Measurements from ENCODE around the gene KCNF1. TPM values are rescaled to one million over a fixed set of nuclear protein-coding genes. Genes with fewer than 3 reads are reported as not detected.

Gene KCNF1
- polyA plus RNA-seq, 2 donors, result 0.22 to 0.29 TPM

DNA sequence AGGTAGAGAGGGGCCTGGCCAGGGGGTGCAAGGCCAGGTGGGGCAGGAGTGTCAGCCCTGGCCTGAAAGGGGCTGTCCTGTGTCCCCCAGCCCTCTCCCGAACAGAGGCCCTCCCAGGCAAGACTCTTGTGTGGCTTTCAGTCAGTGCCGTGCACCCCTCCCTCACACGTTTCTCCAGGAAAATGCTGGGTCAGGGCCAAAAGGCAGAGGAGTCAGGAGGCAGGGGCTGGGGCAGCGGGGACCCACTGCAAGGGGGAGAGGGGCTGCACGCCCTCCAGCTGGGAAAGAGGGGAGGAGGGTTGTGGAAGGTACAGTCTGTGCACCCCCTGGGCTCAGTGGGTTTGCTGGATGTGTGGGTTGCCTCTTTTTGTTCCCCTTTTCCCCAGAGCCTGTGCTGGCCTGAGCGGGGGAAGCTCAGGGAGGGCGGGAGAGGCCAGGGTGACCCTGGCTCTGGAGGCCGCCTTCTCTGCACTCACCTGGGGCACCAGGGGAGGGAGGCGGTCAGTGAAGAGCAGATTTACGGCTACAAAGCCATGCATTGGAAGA, 4.1 kb downstream of the KCNF1 start:
- peaks cover 0 to 5% of the 10 kb centered on the region in 2 donors for H3K27me3 ChIP-seq (ENCODE audit: control insufficient read depth in 1 of 2, insufficient read depth in 2 of 2, low read length in 2 of 2)
- no peak overlapping the region for H3K4me3 ChIP-seq (ENCODE audit: low read depth in 1 of 2, low read length in 2 of 2)
- H3K4me1 ChIP-seq (ENCODE audit: control insufficient read depth in 2 of 2, insufficient read depth in 2 of 2, low read length in 1 of 2), result no peaks in the 10 kb centered on the region
- no peak overlapping the region for H3K27ac ChIP-seq (ENCODE audit: low read depth in 2 of 2, low read length in 1 of 2)
- 72 to 76% methylated on average over 10 of the region's 10 CpGs for WGBS, 2 donors
- peaks cover 0 to 2% of the 10 kb centered on the region in 2 donors for H3K9me3 ChIP-seq (ENCODE audit: control insufficient read depth in 2 of 2, insufficient read depth in 1 of 2, low read depth in 1 of 2, low read length in 1 of 2)
- no peaks in the 10 kb centered on the region for H3K36me3 ChIP-seq (ENCODE audit: control insufficient read depth in 2 of 2, insufficient read depth in 2 of 2, low read length in 1 of 2)

GRCh38 chr2:10916953-10917352, 5.2 kb downstream of the KCNF1 start:
- H3K4me3 ChIP-seq (ENCODE audit: low read depth in 1 of 2, low read length in 2 of 2), result no peak overlapping the region
- no peaks in the 10 kb centered on the region for H3K4me1 ChIP-seq (ENCODE audit: control insufficient read depth in 2 of 2, insufficient read depth in 2 of 2, low read length in 1 of 2)
- H3K36me3 ChIP-seq (ENCODE audit: control insufficient read depth in 2 of 2, insufficient read depth in 2 of 2, low read length in 1 of 2), result no peaks in the 10 kb centered on the region
- WGBS, 2 donors, result 79 to 81% methylated on average over 6 of the region's 6 CpGs
- H3K9me3 ChIP-seq (ENCODE audit: control insufficient read depth in 2 of 2, insufficient read depth in 1 of 2, low read depth in 1 of 2, low read length in 1 of 2), result peaks cover 0 to 2% of the 10 kb centered on the region in 2 donors
- peaks cover 0 to 5% of the 10 kb centered on the region in 2 donors for H3K27me3 ChIP-seq (ENCODE audit: control insufficient read depth in 1 of 2, insufficient read depth in 2 of 2, low read length in 2 of 2)
- no peak overlapping the region for H3K27ac ChIP-seq (ENCODE audit: low read depth in 2 of 2, low read length in 1 of 2)

DNA sequence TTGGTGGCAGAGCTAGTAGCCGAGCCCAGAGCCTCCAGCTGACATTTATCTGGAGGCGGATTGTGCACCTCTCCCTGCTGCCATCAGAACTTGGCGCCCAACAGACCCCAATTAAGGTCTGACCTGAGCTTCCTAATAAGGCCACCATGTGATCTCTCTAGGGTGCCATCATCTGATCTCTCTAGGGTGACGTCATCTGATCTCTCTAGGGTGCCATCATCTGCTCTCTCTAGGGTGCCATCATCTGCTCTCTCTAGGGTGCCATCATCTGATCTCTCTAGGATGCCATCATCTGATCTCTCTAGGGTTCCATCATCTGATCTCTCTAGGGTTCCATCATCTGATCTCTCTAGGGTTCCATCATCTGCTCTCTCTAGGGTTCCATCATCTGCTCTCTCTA, 6.2 kb downstream of the KCNF1 start:
- H3K27me3 ChIP-seq (ENCODE audit: control insufficient read depth in 1 of 2, insufficient read depth in 2 of 2, low read length in 2 of 2), result no peaks in the 10 kb centered on the region
- no peaks in the 10 kb centered on the region for H3K36me3 ChIP-seq (ENCODE audit: control insufficient read depth in 2 of 2, insufficient read depth in 2 of 2, low read length in 1 of 2)
- peaks cover 0 to 2% of the 10 kb centered on the region in 2 donors for H3K9me3 ChIP-seq (ENCODE audit: control insufficient read depth in 2 of 2, insufficient read depth in 1 of 2, low read depth in 1 of 2, low read length in 1 of 2)
- no peak overlapping the region for H3K27ac ChIP-seq (ENCODE audit: low read depth in 2 of 2, low read length in 1 of 2)
- no peaks in the 10 kb centered on the region for H3K4me1 ChIP-seq (ENCODE audit: control insufficient read depth in 2 of 2, insufficient read depth in 2 of 2, low read length in 1 of 2)
- no peak overlapping the region for H3K4me3 ChIP-seq (ENCODE audit: low read depth in 1 of 2, low read length in 2 of 2)
- WGBS, 2 donors, result 91 to 93% methylated on average over 4 of the region's 4 CpGs

GRCh38 chr2:10918661-10919409, 7.1 kb downstream of the KCNF1 start:
- Histone ChIP-seq H3K4me3 (ENCODE audit: low read depth in 1 of 2, low read length in 2 of 2) (no peak overlapping the region), H3K4me1 (ENCODE audit: control insufficient read depth in 2 of 2, insufficient read depth in 2 of 2, low read length in 1 of 2) (no peaks in the 10 kb centered on the region), H3K9me3 (ENCODE audit: control insufficient read depth in 2 of 2, insufficient read depth in 1 of 2, low read depth in 1 of 2, low read length in 1 of 2) (no peaks in the 10 kb centered on the region), H3K27me3 (ENCODE audit: control insufficient read depth in 1 of 2, insufficient read depth in 2 of 2, low read length in 2 of 2) (no peaks in the 10 kb centered on the region), H3K27ac (ENCODE audit: low read depth in 2 of 2, low read length in 1 of 2) (no peak overlapping the region), H3K36me3 (ENCODE audit: control insufficient read depth in 2 of 2, insufficient read depth in 2 of 2, low read length in 1 of 2) (no peaks in the 10 kb centered on the region)
- 63 to 64% methylated on average over 20 of the region's 20 CpGs for WGBS, 2 donors

GRCh38 chr2:10919410-10919770, 7.7 kb downstream of the KCNF1 start:
- 80% methylated on average over 9 of the region's 9 CpGs for WGBS, 2 donors
- Histone ChIP-seq H3K4me1 (ENCODE audit: control insufficient read depth in 2 of 2, insufficient read depth in 2 of 2, low read length in 1 of 2) (no peaks in the 10 kb centered on the region), H3K27ac (ENCODE audit: low read depth in 2 of 2, low read length in 1 of 2) (no peak overlapping the region), H3K4me3 (ENCODE audit: low read depth in 1 of 2, low read length in 2 of 2) (no peak overlapping the region), H3K36me3 (ENCODE audit: control insufficient read depth in 2 of 2, insufficient read depth in 2 of 2, low read length in 1 of 2) (no peaks in the 10 kb centered on the region), H3K9me3 (ENCODE audit: control insufficient read depth in 2 of 2, insufficient read depth in 1 of 2, low read depth in 1 of 2, low read length in 1 of 2) (no peaks in the 10 kb centered on the region), H3K27me3 (ENCODE audit: control insufficient read depth in 1 of 2, insufficient read depth in 2 of 2, low read length in 2 of 2) (no peaks in the 10 kb centered on the region)

- H3K27ac ChIP-seq (ENCODE audit: low read depth in 2 of 2, low read length in 1 of 2), result no peak overlapping the region
- H3K4me1 ChIP-seq (ENCODE audit: control insufficient read depth in 2 of 2, insufficient read depth in 2 of 2, low read length in 1 of 2), result no peaks in the 10 kb centered on the region
- H3K36me3 ChIP-seq (ENCODE audit: control insufficient read depth in 2 of 2, insufficient read depth in 2 of 2, low read length in 1 of 2), result no peaks in the 10 kb centered on the region
- no peak overlapping the region for H3K4me3 ChIP-seq (ENCODE audit: low read depth in 1 of 2, low read length in 2 of 2)
- WGBS, 2 donors, result 71 to 72% methylated on average over 20 of the region's 20 CpGs
- no peaks in the 10 kb centered on the region for H3K27me3 ChIP-seq (ENCODE audit: control insufficient read depth in 1 of 2, insufficient read depth in 2 of 2, low read length in 2 of 2)
- no peaks in the 10 kb centered on the region for H3K9me3 ChIP-seq (ENCODE audit: control insufficient read depth in 2 of 2, insufficient read depth in 1 of 2, low read depth in 1 of 2, low read length in 1 of 2)
These were observed 8.3 kb downstream of the KCNF1 start for GRCh38 chr2:10919771-10920621.

DNA sequence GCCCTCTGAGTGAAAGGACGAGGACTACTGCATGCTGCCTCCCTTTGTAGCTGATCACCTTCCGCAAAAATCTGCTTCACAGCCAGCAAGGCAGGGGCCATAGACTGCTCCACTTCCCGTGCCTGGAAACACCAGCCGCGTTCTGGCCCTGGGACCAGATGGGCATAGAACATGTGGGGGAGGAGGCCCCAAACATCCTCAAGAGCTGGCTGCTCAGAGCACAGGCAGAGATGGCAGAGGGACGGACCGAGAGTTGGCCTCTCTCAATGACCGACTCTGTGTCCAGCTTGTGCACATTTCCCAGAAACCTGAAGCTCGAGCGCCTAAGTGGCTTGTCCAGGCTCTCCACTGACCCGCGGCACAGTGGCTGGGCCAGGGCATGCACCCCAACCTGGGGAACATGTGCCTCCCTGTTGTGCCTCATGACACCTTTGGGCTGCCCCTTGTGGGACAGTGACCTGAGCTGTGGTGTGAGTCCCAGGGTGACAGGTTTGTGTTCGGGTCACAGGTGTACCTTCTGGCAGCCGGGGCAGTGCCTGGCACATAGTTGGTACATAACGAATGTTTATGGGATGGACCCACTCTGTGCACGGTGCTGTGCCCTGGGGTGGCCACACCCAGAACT, 9.1 kb downstream of the KCNF1 start:
- 82 to 83% methylated on average over 16 of the region's 16 CpGs for WGBS, 2 donors
- H3K4me1 ChIP-seq (ENCODE audit: control insufficient read depth in 2 of 2, insufficient read depth in 2 of 2, low read length in 1 of 2), result no peaks in the 10 kb centered on the region
- H3K4me3 ChIP-seq (ENCODE audit: low read depth in 1 of 2, low read length in 2 of 2), result no peak overlapping the region
- H3K27me3 ChIP-seq (ENCODE audit: control insufficient read depth in 1 of 2, insufficient read depth in 2 of 2, low read length in 2 of 2), result no peaks in the 10 kb centered on the region
- H3K36me3 ChIP-seq (ENCODE audit: control insufficient read depth in 2 of 2, insufficient read depth in 2 of 2, low read length in 1 of 2), result no peaks in the 10 kb centered on the region
- H3K9me3 ChIP-seq (ENCODE audit: control insufficient read depth in 2 of 2, insufficient read depth in 1 of 2, low read depth in 1 of 2, low read length in 1 of 2), result no peaks in the 10 kb centered on the region
- no peak overlapping the region for H3K27ac ChIP-seq (ENCODE audit: low read depth in 2 of 2, low read length in 1 of 2)

- H3K4me1 ChIP-seq (ENCODE audit: control insufficient read depth in 2 of 2, insufficient read depth in 2 of 2, low read length in 1 of 2), result no peaks in the 10 kb centered on the region
- WGBS, 2 donors, result 74 to 77% methylated on average over 6 of the region's 6 CpGs
- H3K27me3 ChIP-seq (ENCODE audit: control insufficient read depth in 1 of 2, insufficient read depth in 2 of 2, low read length in 2 of 2), result no peaks in the 10 kb centered on the region
- H3K4me3 ChIP-seq (ENCODE audit: low read depth in 1 of 2, low read length in 2 of 2), result no peak overlapping the region
- no peaks in the 10 kb centered on the region for H3K36me3 ChIP-seq (ENCODE audit: control insufficient read depth in 2 of 2, insufficient read depth in 2 of 2, low read length in 1 of 2)
- H3K27ac ChIP-seq (ENCODE audit: low read depth in 2 of 2, low read length in 1 of 2), result no peak overlapping the region
- H3K9me3 ChIP-seq (ENCODE audit: control insufficient read depth in 2 of 2, insufficient read depth in 1 of 2, low read depth in 1 of 2, low read length in 1 of 2), result no peaks in the 10 kb centered on the region
These were observed 9.8 kb downstream of the KCNF1 start for GRCh38 chr2:10921525-10921924.

DNA sequence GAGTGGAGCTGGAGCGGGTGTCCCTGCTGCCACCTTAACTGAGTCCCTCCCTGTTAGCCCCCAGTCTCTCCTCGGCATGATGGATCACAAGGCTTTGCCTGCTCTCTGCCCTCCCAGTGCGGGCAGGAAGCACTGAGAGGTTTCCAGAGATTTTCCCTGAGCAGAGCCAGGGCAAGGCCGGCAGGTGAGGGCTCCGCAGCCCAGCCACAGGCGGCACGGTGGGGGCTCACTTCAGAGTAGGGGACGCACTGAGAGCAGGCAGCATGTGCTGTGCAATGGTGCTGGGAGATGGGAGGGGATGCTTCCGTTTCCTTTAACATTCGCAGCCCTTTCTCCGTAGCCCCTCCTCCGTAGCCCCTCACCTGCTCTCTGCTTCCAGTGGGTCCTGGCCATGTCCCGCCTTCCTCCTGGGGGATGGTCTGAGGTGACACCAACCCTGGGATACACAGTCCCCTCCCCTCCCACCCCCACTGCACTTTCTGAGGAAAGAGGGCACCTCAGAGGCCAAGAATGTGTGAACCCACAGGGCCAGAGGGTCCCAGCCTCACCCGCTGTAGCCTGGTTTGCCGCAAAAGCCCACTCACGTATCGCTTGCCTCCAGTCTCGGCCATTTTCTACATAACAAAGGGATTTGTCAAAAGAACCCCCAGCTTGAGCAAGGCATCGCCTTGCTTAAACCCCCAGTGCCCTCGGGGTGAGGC, 10.7 kb downstream of the KCNF1 start:
- Histone ChIP-seq H3K27me3 (ENCODE audit: control insufficient read depth in 1 of 2, insufficient read depth in 2 of 2, low read length in 2 of 2) (no peaks in the 10 kb centered on the region), H3K4me3 (ENCODE audit: low read depth in 1 of 2, low read length in 2 of 2) (no peak overlapping the region), H3K9me3 (ENCODE audit: control insufficient read depth in 2 of 2, insufficient read depth in 1 of 2, low read depth in 1 of 2, low read length in 1 of 2) (no peaks in the 10 kb centered on the region), H3K27ac (ENCODE audit: low read depth in 2 of 2, low read length in 1 of 2) (no peak overlapping the region), H3K4me1 (ENCODE audit: control insufficient read depth in 2 of 2, insufficient read depth in 2 of 2, low read length in 1 of 2) (no peaks in the 10 kb centered on the region), H3K36me3 (ENCODE audit: control insufficient read depth in 2 of 2, insufficient read depth in 2 of 2, low read length in 1 of 2) (no peaks in the 10 kb centered on the region)
- WGBS, 2 donors, result 75% methylated on average over 20 of the region's 20 CpGs

Data from esophagus (tissue), 2 donors.